GM18508 (cell line): ENCODE results near the gene MED14.

Experiments used
- ATAC-seq: cut with Tn5 transposase; IDR thresholded peaks from one replicate; pipeline ENCODE4 v1.9.1; 2021; ENCODE audit warnings: moderate number of reproducible peaks; ENCODE audit not compliant: insufficient read depth, unreplicated experiment

MED14 gene

DNA sequence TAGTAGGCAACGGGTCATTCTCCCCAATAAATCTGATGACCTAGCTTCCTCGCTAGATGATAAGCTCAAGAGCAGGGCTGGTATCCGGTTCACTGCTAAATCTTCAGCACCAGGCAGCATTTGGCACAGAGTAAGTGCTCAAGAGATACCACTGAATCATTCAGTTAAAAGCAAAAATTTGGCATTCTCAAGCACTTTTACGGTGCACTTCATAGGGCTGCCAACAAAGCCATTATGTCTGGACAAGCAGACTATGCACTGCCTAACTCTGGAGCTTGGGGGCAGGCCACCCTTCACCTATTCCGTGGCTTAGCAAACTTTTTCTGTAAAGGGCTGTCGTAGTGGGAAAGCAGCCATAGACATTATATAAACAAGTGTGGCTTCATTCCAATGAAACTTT, 64.2 kb downstream of the MED14 start:
- ATAC-seq, result no peak

DNA sequence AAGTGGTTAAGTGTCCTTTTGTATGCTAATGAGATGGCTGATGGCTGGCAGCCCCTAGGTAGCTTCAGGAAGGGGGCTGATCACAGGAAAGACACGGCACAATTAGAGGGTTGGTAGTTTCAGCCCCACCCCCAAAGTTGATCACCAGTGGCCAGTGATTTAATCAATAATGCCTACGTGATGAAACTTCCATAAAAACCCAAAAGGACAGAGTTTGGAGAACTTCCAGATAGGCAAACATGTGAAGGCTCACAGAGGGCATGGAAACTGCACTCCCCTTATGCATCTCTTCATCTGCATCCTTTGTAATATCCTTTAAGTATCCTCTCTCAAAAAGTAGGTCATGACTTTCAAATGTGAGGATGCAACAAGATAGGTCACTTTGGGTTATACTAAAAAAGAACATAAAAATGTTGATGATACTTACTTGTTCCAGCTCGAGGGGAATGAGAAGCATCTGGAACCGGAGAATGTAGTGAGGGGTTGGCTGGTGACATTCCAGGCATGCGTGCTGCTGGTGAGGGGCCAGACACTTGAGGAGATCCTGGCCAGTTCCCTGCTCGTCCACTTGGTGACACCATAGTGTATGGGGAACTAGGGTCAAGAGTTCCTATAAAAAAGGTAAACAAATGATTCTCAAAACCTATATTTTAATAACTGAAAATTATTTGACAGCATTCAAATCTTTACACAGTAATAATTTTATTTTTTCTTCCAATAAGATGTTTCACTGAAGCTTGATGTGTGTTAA, 71.3 kb downstream of the MED14 start:
- no peak for ATAC-seq

DNA sequence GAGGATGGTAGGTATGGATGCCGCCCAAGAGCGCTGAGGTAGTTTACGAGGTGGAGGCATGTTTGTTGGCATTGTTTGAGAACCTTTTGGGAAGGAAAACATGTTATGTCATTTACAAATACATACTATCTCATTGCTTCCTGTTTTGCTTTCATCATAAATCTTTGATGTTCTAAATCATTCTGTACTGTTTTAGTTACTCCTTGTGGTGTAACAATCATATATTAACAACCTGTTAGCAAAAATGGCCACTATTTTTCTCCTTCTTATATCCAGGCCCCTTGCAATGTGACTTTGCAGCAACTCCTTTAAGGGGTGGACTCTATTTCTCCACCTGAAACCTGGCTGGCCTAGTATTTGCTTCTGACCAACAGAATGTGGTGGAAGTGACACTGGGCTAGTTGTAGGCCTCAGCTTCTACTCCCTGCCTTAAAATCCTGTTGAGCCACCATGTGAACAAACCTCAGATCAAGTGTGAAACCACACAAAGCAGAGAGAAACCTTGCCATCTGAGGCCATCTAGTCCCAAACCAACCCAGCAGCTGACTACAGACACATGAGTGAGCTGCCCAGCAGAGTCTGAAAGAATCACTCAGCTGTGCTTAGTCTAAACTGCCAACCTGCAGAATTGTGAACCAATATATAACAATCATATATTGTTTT, 72.1 kb downstream of the MED14 start:
- no peak for ATAC-seq

- no peak for ATAC-seq
These were observed 73.9 kb downstream of the MED14 start for GRCh38 chrX:40661489-40661888.

GRCh38 chrX:40660381-40660780, 75.0 kb downstream of the MED14 start:
- ATAC-seq, result no peak

DNA sequence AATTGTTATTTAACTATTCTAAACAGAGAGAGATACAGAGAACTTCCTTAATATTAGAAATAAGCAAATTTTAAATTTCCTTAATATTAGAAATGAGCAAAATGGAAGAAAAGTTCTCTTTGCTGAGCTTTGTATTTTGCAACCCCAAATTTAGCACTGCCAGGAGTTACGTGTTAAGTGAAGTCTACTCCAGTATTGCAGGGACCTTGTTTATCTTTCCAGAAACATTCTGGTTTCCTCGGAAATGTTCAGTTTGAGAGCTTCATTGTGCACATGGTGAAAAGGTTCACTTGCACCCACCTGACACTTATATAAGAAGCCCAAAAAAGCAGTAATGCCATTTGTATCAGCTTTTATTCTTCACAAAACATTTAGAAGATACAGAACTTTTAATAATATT, 81.8 kb downstream of the MED14 start:
- ATAC-seq, result no peak

DNA sequence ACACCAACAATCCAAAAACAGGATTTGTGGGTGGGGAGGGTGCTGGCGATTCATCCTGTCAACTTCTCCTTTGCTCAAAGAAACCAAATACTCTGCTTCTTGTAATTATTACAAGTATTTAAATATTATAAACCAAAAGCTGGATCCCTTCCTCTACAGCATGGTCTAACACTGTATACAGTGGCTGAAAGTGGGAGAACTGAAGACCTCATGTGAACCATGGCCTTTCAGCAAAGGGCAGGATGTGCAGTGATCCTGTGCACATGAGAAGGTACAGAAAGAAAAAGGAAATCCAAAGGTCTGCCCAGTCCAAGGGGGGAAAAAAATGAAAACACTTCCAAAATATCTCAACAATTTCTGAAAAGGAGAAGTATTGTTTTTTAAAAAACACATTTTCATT, 82.7 kb downstream of the MED14 start:
- ATAC-seq, result no peak

- no peak for ATAC-seq
These were observed 83.6 kb downstream of the MED14 start for GRCh38 chrX:40651620-40652223.

GRCh38 chrX:40647307-40648197, 87.8 kb downstream of the MED14 start, which contains the start of gene CXorf38:
CXorf38 (minus strand) TSS chrX:40647561; CDS start chrX:40647520, 41 bp downstream.
- peak; percentile 48 for ATAC-seq

DNA sequence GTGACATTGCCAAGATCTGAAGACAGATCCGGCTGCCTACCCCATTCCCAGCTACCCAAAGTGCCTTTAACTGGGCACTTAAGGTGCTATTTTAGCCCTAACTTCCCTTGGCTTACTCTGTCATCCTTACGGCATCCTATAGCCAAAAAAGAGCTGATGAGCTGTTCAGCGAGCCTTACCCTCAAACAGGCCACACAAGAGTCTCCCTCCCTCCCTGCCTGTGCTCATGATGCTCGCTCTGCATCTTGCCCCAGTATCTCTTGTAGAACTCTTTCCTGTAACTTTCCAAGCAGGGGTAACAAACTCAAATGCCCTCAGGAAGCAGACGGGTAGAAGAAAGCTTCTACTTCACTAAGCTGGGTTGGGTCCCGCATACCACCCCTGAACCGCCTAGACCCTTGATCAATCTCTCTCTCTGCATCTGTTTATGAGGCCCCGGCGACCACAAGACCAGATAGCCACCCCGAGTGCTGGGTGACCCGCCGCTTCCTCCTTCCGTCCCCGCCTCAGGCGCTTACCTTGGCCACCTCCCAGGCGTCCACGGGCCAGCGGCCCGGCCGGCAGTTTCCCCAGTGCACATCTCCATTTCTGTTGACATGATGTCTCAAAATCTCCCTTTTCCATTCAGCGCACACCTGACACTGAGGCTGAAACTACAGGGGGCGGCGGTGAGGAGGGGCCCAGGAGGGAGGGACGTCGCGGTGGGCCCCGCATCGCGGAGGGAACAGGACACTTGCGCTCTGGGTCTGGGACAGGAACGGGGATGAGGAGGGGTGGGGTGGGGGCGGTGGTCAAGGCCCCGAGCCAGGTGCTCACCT, 88.6 kb downstream of the MED14 start:
- ATAC-seq, result peak; percentile 1

DNA sequence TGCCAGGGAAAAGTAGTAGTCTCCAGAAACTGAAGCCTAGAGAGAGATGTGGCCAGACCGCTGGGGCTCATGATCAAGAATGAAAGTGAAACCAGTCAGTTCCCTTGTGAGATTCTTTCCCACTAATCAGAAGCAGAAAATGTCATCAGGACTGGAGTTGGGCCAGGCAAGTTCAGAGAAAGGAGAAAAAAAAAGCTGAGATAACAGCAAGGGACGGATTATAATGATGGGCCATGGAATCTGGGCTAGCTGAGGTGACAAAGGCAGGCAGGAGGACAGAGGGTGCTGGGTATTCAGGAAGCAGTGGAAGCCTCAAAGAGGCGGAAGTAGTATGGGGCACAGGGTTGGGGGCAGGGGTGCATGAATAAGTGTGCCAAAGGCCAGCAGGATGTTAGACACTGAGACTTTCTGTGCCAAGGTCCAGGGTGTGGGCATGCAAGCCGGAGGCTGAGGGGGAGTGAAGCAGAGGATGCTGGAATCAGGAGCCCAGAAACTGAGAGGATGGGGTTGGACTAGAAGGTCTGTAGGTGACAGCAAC, 90.5 kb downstream of the MED14 start:
- no peak for ATAC-seq

DNA sequence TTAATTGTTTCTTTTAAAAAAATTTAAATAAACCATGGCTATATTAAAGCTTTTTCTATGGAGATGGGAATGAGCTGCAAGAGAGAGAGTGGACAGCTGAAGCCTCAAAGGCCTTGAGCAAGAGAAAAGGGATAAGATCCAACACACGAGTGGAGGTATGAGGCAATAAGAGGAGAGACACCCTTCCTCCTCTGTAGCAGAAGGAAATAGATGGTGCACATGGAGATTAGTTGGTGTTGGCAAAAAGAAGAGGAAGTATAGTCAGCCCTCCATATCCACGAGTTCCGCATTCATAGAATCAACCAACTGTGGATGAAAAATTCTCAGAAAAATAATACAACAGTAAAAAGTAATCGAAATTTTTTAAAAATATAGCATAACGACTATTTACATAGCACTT, 91.2 kb downstream of the MED14 start:
- no peak for ATAC-seq

GRCh38 chrX:40637687-40638086, 97.7 kb downstream of the MED14 start:
- no peak for ATAC-seq

GRCh38 chrX:40632199-40632598, 103.1 kb downstream of the MED14 start:
- no peak for ATAC-seq

DNA sequence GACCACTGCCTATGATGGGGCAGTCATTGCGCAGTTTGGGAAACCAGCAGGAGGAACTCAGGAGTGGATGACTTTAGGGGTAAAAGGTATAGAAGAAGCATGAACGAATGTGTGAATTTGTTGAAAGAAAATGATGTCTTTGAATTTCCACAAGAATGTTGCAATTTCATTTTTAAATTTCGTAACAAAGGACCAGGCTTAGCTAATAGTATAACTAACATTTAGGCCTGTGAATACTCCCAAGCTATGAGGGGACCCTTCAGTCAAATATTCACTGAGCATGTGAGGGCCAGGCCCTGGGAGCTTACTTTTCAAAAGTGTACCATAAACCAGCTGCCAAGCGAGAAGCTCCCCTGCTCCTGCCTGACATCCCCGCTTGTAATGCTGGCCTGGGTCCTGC, 106.8 kb downstream of the MED14 start:
- ATAC-seq, result no peak

- ATAC-seq, result no peak
These were observed 110.0 kb downstream of the MED14 start for GRCh38 chrX:40625294-40625693.

- no peak for ATAC-seq
These were observed 111.7 kb downstream of the MED14 start for GRCh38 chrX:40623665-40624064.

GRCh38 chrX:40623139-40623536, 112.2 kb downstream of the MED14 start, which contains the start of gene MPC1L:
MPC1L (plus strand) TSS chrX:40623428; CDS start chrX:40623566, 138 bp downstream.
- ATAC-seq, result no peak

DNA sequence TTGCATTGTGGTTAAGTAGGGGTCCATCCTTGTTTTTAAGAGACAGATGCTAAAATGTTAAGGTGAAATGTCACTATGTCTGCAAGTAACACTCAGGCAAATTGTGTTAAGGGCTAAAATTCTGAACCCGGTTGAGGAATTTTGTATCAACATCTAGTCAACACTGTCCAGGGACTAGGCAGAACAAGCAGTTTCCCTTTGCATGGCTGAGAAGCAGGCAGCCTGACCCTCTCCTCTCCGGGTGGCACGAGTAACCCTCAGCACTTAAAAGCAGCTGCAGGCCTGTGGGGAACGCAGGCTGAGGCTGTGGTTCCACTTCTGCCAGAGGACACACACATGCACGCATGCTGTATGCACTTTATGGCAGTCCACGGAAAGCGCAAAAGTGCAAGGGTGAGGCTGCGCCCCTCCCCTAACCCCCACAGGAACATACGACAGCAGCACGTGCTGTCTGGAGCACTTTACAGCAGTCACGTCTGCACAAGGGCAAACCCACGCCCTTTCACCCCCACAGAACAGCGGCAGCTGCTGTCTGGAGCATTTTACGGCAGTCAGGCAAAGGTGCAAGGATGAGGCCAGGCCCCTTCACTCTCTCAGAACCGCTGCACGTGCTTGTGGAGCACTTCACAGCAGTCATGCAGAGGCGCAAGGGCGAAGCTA, 112.7 kb downstream of the MED14 start:
- ATAC-seq, result no peak
